ENCODE data around the gene ARSI.

DNA sequence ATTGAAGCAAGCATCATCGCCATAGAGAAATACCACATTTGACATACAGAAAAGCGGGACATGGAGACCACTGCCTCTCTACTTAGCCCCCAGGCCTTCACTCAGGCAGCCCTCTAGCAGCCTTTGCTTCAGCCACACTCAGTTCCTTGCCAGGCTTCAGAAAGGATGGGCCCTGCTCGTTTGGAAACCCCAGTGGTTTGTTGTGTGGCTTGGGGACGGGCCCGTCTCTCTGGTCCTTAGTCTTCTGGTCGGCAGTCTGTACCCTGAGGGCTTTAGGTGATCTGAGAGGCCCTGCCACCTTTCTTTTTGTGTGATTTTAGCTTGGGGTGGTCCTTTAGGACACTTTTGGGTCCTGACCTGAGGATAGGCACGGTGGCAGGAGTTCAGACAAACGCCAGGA is 21.1 kb upstream of the ARSI start:
- TF ChIP-seq IKZF3 (tag by site-specific recombination; IDR thresholded peaks at IDR 0.05) = no peak
- no peak for TF ChIP-seq YY1 (tag by site-specific recombination; IDR thresholded peaks at IDR 0.05)
- TF ChIP-seq ZBTB20 (tag by site-specific recombination; IDR thresholded peaks at IDR 0.05) = no peak
- TF ChIP-seq CTCF (tag by site-specific recombination; IDR thresholded peaks at IDR 0.05) = no peak
- TF ChIP-seq, protein P1, sequence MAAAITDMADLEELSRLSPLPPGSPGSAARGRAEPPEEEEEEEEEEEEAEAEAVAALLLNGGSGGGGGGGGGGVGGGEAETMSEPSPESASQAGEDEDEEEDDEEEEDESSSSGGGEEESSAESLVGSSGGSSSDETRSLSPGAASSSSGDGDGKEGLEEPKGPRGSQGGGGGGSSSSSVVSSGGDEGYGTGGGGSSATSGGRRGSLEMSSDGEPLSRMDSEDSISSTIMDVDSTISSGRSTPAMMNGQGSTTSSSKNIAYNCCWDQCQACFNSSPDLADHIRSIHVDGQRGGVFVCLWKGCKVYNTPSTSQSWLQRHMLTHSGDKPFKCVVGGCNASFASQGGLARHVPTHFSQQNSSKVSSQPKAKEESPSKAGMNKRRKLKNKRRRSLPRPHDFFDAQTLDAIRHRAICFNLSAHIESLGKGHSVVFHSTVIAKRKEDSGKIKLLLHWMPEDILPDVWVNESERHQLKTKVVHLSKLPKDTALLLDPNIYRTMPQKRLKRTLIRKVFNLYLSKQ (tag by site-specific recombination; IDR thresholded peaks at IDR 0.05; ENCODE audit: borderline replicate concordance) = no peak
- no peak for TF ChIP-seq ZBTB1 (tag by site-specific recombination; IDR thresholded peaks at IDR 0.05)
- no peak for TF ChIP-seq SETDB1 (IDR thresholded peaks at IDR 0.05; ENCODE audit: insufficient read length, low read length)
- TF ChIP-seq ZSCAN5A (tag by site-specific recombination; IDR thresholded peaks at IDR 0.05) = no peak
- TF ChIP-seq ZNF335 (tag by site-specific recombination; conservative IDR thresholded peaks at IDR 0.05) = no peak
- TF ChIP-seq ZNF785 (tag by site-specific recombination; IDR thresholded peaks at IDR 0.05) = no peak

Data from HEK293 (cell line).